HEK293T (cell line): ENCODE results near the gene TTC1.

Experiments
- ELF4 ChIP-seq: fragments of 450-650 bp; IDR thresholded peaks from 2 replicates; pipeline ENCODE4 v1.6.1; 2017; ENCODE audit warnings: antibody characterized with exemption
- FOXA1 ChIP-seq: fragments of 450-650 bp; IDR thresholded peaks from 2 replicates; pipeline ENCODE4 v1.6.1; 2016; ENCODE audit warnings: mild to moderate bottlenecking
- PKNOX1 ChIP-seq: fragments of 450-650 bp; IDR thresholded peaks from 2 replicates; pipeline ENCODE4 v1.6.1; 2016
- SP1 ChIP-seq: fragments of 450-650 bp; IDR thresholded peaks from 2 replicates; pipeline ENCODE4 v1.6.1; 2017
- SUZ12 ChIP-seq: fragments of 450-650 bp; IDR thresholded peaks from 2 replicates; pipeline ENCODE4 v1.6.1; 2016; ENCODE audit warnings: mild to moderate bottlenecking
- ZNF384 ChIP-seq: fragments of 450-650 bp; IDR thresholded peaks from 2 replicates; pipeline ENCODE4 v1.6.1; 2016

GRCh38 chr5:159990506-159990905, 18.4 kb upstream of the TTC1 start:
- TF ChIP-seq SP1 = no peak
- TF ChIP-seq ZNF384 = no peak
- TF ChIP-seq PKNOX1 = no peak
- no peak for TF ChIP-seq ELF4
- no peak for TF ChIP-seq SUZ12
- no peak for TF ChIP-seq FOXA1
